NCI-H2107 (cell line): Measurements from ENCODE around the gene TNXB.
"Not testable (repeated sequence)": the region's sequence is repeated elsewhere in the genome, so short reads cannot be mapped to it uniquely, and the experiment has no call there.

Experiments used
- DNase-seq: peaks from one replicate; lab custom pipeline; 2025; lab: John Stamatoyannopoulos, UW

TNXB gene

GRCh38 chr6:32003301-32003700, 105.8 kb downstream of the TNXB start:
- not testable (repeated sequence) for DNase-seq

GRCh38 chr6:32002546-32003268, 106.4 kb downstream of the TNXB start:
- not testable (repeated sequence) for DNase-seq

GRCh38 chr6:31996385-31996784, 112.8 kb downstream of the TNXB start:
- not testable (repeated sequence) for DNase-seq

- DNase-seq = not testable (repeated sequence)
Measured at GRCh38 chr6:31994421-31994820, 114.7 kb downstream of the TNXB start.
